DND-41 (cell line): ENCODE data around the gene OR52A5.

Experiments
- ATAC-seq: fragments of 200-7000 bp; cut with Tn5 transposase; 3 replicates; pipeline ENCODE4 v1.9.1; 2021; ENCODE audit warnings: low read depth; ENCODE audit not compliant: insufficient read depth
- DNase-seq: peaks from one replicate; pipeline ENCODE4 v3.0.0-alpha.2; 2020
- H2AFZ ChIP-seq: 2 replicates; pipeline ENCODE4 v1.6.0; 2012; ENCODE audit warnings: low read depth, low read length
- H3K27ac ChIP-seq: 2 replicates; pipeline ENCODE4 v1.5.1; 2012; ENCODE audit warnings: low read length, inconsistent platforms
- H3K27me3 ChIP-seq: fragments of 200-600 bp; sonication (generic); 2 replicates; pipeline ENCODE4 v1.6.0; 2012; ENCODE audit warnings: low read length, mild to moderate bottlenecking, inconsistent platforms; ENCODE audit not compliant: insufficient read depth, poor library complexity
- H3K36me3 ChIP-seq: 2 replicates; pipeline ENCODE4 v1.5.1; 2012; ENCODE audit warnings: low read length, inconsistent platforms; ENCODE audit not compliant: insufficient read depth
- H3K4me1 ChIP-seq: 2 replicates; pipeline ENCODE4 v1.5.1; 2012; ENCODE audit warnings: mild to moderate bottlenecking, low read length; ENCODE audit not compliant: insufficient read depth
- H3K4me2 ChIP-seq: 2 replicates; pipeline ENCODE4 v1.6.0; 2012; ENCODE audit warnings: mild to moderate bottlenecking, moderate library complexity, low read length, inconsistent platforms; ENCODE audit not compliant: insufficient read depth
- H3K4me3 ChIP-seq, 2 experiments: fragments of 200-600 bp in 1 of 2; shearing (Covaris generic) in 1 of 2; 2 replicates each; pipeline ENCODE4 v1.5.1; 2012 to 2016; ENCODE audit warnings: inconsistent platforms in 2 of 2, low read length in 2 of 2, mild to moderate bottlenecking in 2 of 2, low read depth in 1 of 2, moderate library complexity in 1 of 2
- H3K79me2 ChIP-seq: 2 replicates; pipeline ENCODE4 v1.6.0; 2012; ENCODE audit warnings: low read length, inconsistent platforms; ENCODE audit not compliant: insufficient read depth
- H3K9ac ChIP-seq: 2 replicates; pipeline ENCODE4 v1.6.0; 2012; ENCODE audit warnings: low read depth, mild to moderate bottlenecking, inconsistent platforms, low read length, moderate library complexity
- H3K9me3 ChIP-seq: 2 replicates; pipeline ENCODE4 v1.5.1; 2012; ENCODE audit warnings: low read length, moderate library complexity, mild to moderate bottlenecking, inconsistent platforms; ENCODE audit not compliant: insufficient read depth, severe bottlenecking
- H4K20me1 ChIP-seq: 2 replicates; pipeline ENCODE4 v1.6.0; 2012; ENCODE audit warnings: low read length; ENCODE audit not compliant: insufficient read depth
- EZH2 ChIP-seq: IDR thresholded peaks from 3 replicates; pipeline ENCODE4 v1.6.1; 2012; ENCODE audit warnings: borderline replicate concordance, low read depth, mild to moderate bottlenecking, moderate library complexity, low read length, inconsistent platforms; ENCODE audit not compliant: severe bottlenecking
- TF ChIP-seq, protein P1 (sequence below): IDR thresholded peaks from 2 replicates; pipeline ENCODE4 v1.5.1; 2012; ENCODE audit warnings: borderline replicate concordance, low read length, moderate library complexity, mild to moderate bottlenecking; ENCODE audit not compliant: poor library complexity, severe bottlenecking; ENCODE audit errors: extremely low read depth

Gene OR52A5

DNA sequence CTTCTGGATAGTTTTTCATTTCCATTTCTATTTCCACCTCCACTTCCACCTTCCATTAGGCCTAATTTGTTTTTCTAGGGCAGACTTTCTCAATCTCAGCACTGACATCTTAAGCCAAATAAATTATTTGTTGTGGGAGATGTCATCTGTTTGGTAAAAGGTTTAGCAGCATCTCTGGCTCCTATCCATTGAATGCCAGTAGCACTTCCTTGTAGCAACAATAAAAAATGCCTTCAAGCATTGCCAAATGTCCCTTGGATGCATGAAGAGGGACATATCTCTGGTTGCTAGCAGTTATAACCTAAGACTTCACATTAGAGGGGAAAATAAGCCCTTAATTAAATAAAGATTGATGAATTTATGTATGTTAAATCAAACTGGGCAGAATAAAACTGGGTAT is 1.9 kb downstream of the OR52A5 start:
- no peak for TF ChIP-seq EZH2
- TF ChIP-seq, protein P1, sequence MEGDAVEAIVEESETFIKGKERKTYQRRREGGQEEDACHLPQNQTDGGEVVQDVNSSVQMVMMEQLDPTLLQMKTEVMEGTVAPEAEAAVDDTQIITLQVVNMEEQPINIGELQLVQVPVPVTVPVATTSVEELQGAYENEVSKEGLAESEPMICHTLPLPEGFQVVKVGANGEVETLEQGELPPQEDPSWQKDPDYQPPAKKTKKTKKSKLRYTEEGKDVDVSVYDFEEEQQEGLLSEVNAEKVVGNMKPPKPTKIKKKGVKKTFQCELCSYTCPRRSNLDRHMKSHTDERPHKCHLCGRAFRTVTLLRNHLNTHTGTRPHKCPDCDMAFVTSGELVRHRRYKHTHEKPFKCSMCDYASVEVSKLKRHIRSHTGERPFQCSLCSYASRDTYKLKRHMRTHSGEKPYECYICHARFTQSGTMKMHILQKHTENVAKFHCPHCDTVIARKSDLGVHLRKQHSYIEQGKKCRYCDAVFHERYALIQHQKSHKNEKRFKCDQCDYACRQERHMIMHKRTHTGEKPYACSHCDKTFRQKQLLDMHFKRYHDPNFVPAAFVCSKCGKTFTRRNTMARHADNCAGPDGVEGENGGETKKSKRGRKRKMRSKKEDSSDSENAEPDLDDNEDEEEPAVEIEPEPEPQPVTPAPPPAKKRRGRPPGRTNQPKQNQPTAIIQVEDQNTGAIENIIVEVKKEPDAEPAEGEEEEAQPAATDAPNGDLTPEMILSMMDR, result no peak
- no peak overlapping the region for H3K9ac ChIP-seq
- no peaks in the 10 kb centered on the region for H3K36me3 ChIP-seq
- H2AFZ ChIP-seq, result no peak overlapping the region
- DNase-seq (no peak), ATAC-seq (no peak)
- H3K4me2 ChIP-seq, result no peak overlapping the region
- H3K9me3 ChIP-seq, result no peaks in the 10 kb centered on the region
- no peaks in the 10 kb centered on the region for H3K4me1 ChIP-seq
- no peak overlapping the region for H3K4me3 ChIP-seq
- H3K79me2 ChIP-seq, result no peaks in the 10 kb centered on the region
- H3K27me3 ChIP-seq, result no peaks in the 10 kb centered on the region
- no peak overlapping the region for H3K27ac ChIP-seq
- H4K20me1 ChIP-seq, result no peaks in the 10 kb centered on the region

DNA sequence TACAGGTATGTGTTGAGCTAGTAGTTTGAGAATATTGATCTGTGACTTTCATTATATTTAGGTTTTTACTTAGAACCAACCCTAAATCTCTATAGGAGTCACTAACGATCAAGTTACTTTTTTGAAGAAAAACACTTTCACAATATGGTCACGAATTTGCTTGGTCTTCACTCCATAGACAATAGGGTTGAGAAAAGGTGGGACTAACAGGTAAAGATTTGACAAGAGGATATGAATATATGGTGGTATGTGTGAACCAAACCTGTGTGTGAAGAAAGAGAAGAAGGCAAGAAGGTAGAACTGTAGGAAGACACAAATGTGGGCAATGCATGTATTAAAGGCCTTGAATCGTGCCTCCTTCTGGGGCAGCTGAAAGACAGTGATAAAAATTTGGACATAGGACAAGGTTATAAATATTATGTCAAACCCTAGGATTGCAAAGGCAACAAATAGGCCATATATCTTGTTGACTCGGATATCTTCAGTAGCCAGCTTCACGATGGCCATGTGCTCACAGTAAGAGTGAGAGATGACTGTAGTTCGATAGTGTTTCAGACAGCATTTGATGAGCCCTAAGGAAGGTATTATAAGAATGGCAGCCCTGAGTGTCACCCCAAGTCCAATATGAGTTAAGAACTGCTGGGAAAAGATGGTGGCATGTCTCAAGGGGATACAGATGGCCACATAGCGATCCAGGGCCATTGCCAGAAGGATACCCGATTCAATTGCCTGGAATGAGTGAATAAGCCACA is 6.4 kb downstream of the OR52A5 start:
- no peaks in the 10 kb centered on the region for H3K79me2 ChIP-seq
- no peak for DNase-seq
- TF ChIP-seq, protein P1, result no peak
- no peak for TF ChIP-seq EZH2
- no peak overlapping the region for H3K27ac ChIP-seq
- H4K20me1 ChIP-seq, result no peaks in the 10 kb centered on the region
- H3K9me3 ChIP-seq, result no peaks in the 10 kb centered on the region
- H3K36me3 ChIP-seq, result no peaks in the 10 kb centered on the region
- no peaks in the 10 kb centered on the region for H3K4me1 ChIP-seq
- no peak overlapping the region for H3K9ac ChIP-seq
- H2AFZ ChIP-seq, result no peak overlapping the region
- no peak overlapping the region for H3K4me3 ChIP-seq
- no peak overlapping the region for H3K4me2 ChIP-seq
- no peaks in the 10 kb centered on the region for H3K27me3 ChIP-seq
- no peak for ATAC-seq

DNA sequence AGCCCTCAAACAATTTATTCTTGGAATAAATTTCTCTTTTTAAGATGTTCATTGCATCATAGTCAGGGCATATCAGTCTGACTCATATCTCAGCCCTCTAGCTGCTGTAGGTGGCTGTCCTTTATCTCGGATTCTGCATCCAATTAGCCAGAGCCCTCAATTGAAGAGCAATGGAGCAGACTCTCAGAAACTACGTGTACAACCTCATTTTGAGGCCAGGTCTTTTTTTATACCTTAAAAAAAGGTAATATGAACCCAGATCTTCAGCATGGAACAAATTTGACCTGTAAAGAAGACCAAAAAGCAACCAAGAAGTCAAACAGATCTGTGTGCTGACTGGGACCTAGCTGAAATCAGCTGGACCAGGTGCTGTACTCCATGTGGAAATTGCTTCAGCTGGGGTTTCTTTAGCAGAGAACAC is 8.7 kb downstream of the OR52A5 start:
- no peak for DNase-seq
- TF ChIP-seq EZH2, result no peak
- TF ChIP-seq, protein P1, result no peak
- Histone ChIP-seq H3K4me1 (no peaks in the 10 kb centered on the region), H3K27me3 (no peaks in the 10 kb centered on the region), H3K4me2 (no peak overlapping the region), H3K9ac (no peak overlapping the region), H3K36me3 (no peaks in the 10 kb centered on the region), H2AFZ (no peak overlapping the region), H4K20me1 (no peaks in the 10 kb centered on the region), H3K27ac (no peak overlapping the region), H3K4me3 (no peak overlapping the region), H3K79me2 (no peaks in the 10 kb centered on the region), H3K9me3 (no peaks in the 10 kb centered on the region)
- no peak for ATAC-seq
